ENCODE results near the gene NMRK2. TPM values are rescaled to one million over a fixed set of nuclear protein-coding genes. Genes with fewer than 3 reads are reported as not detected.
"Not testable (repeated sequence)": the region's sequence is repeated elsewhere in the genome, so short reads cannot be mapped to it uniquely, and the experiment has no call there.

Gene NMRK2, protein sequence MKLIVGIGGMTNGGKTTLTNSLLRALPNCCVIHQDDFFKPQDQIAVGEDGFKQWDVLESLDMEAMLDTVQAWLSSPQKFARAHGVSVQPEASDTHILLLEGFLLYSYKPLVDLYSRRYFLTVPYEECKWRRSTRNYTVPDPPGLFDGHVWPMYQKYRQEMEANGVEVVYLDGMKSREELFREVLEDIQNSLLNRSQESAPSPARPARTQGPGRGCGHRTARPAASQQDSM
- not detected in 2 replicates for total RNA-seq

- DNase-seq (ENCODE audit: extremely low read depth, low read depth, low spot score): no peak
Measured at GRCh38 chr19:3932931-3933810, at the start of gene NMRK2. NMRK2 (plus strand) TSS chr19:3933069; CDS start chr19:3933672, 603 bp downstream.

DNA sequence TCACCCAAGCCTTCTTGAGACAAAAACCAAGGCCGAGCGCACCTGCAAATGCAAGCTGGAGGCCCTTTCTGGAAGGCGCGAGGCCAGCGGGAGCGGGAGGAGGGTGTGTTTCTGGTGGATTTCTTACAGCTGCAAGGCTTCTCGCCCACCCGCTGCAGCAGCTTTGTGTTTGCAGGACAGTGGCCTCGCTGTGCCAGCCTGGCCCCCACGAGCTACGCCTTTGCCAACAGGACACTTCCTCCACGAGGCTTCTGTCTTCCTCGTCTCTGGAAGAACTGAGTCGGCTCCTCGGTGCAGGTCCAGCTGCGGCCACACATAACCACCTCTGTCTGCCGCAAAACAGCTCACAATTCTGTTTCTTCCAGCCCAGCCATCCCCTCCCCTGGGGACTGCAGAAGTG is 42.3 kb upstream of the NMRK2 start:
- DNase-seq (ENCODE audit: extremely low read depth, low read depth, low spot score): no peak

DNA sequence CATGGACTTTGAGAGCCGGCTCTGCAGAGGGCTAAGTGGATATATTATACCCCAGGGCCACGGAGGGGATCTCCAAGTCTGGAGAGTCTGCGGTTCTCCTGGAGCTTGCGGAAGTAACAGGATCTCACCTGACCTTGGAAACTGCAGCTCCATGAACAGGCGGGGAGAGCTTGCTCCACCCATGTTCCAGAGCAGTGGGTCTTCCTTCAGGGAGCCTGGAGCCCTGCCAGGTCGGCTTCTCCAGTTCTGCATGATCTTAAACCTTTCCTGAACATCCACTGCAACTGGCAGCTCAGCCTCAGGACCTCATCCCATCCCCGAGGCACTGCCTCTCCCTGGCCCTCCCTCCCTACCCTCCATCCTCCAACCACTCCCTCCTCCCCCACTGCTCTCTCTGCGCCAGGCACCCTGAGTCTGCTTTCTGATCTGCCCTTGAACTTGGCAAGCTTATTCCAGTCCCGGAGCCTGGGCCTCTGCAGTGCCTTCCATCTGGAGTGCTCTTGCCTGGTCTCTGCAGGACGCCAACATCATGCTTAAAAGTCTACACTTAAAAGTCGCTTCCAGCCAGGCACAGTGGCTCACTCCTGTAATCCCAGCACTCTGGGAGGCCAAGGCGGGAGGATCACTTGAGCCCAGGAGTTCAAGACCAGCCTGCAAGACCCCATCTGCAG is 39.2 kb upstream of the NMRK2 start:
- DNase-seq (ENCODE audit: extremely low read depth, low read depth, low spot score): no peak

GRCh38 chr19:3894959-3895358 is 37.9 kb upstream of the NMRK2 start:
- DNase-seq (ENCODE audit: extremely low read depth, low read depth, low spot score): not testable (repeated sequence)

- DNase-seq (ENCODE audit: extremely low read depth, low read depth, low spot score): no peak
Measured at GRCh38 chr19:3895788-3896187, 37.1 kb upstream of the NMRK2 start.

- no peak for DNase-seq (ENCODE audit: extremely low read depth, low read depth, low spot score)
Measured at GRCh38 chr19:3897936-3898335, 34.9 kb upstream of the NMRK2 start.

- DNase-seq (ENCODE audit: extremely low read depth, low read depth, low spot score): no peak
Measured at GRCh38 chr19:3898426-3898825, 34.4 kb upstream of the NMRK2 start.

- DNase-seq (ENCODE audit: extremely low read depth, low read depth, low spot score): no peak
Measured at GRCh38 chr19:3899531-3900294, 33.2 kb upstream of the NMRK2 start.

GRCh38 chr19:3902317-3902973 is 30.4 kb upstream of the NMRK2 start:
- no peak for DNase-seq (ENCODE audit: extremely low read depth, low read depth, low spot score)

- DNase-seq (ENCODE audit: extremely low read depth, low read depth, low spot score): no peak
Measured at GRCh38 chr19:3904233-3904632, 28.6 kb upstream of the NMRK2 start.

GRCh38 chr19:3907626-3908265 is 25.1 kb upstream of the NMRK2 start:
- DNase-seq (ENCODE audit: extremely low read depth, low read depth, low spot score): no peak

DNA sequence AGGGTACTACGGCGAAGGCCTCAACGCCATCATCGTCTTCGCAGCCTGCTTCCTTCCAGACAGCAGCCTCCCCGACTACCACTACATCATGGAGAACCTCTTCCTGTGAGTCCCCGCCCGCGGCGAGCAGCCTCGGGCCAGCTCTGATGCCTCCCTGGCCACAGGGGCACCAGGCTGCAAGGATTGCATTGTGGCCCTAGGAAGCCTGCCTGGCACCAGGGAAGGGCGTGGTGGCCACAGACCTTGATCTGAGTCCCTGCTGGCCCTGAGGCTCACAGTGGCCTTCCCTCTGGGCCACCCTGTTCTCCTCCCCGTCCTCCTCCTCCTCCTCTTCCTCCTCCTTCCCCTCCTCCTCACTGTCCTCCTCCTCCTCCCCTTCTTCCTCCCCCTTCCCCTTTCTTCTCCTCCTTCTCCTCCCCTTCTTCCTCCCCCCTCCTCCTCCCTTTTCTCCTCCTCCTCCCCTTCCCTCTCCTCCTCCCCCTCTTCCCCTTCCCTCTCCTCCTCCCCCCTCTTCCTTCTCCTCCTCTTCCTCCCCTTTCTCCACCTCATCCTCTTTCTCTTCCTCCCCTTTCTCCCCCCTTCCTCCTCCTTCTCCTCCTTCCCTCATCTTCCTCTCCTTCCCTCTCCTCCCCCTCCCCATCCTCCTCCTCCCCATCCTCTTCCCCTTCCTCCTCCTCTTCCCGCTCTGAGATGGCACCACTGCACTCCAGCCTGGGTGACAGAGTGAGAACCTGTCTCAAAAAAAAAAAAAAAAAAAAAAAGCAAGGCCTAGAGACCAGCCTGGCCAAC is 24.4 kb upstream of the NMRK2 start:
- no peak for DNase-seq (ENCODE audit: extremely low read depth, low read depth, low spot score)

DNA sequence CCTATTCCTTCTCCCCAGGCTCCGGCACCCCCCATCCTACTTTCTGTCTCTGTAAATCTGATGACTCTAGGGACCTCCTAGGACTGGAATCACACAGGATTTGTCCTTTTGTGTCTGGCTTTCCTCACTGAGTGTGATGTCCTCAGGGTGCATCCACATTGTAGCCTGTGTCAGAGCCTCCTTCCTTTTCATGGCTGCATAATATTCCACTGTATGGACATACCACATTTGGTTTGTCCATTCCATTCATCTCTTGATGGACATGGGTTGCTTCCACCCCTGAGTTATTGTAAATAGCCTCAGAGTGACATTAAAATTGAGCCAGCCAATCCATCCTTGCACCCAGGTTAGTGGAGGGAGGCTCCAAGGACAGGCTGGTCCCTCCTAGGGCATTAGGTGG is 22.8 kb upstream of the NMRK2 start:
- DNase-seq (ENCODE audit: extremely low read depth, low read depth, low spot score): no peak

DNA sequence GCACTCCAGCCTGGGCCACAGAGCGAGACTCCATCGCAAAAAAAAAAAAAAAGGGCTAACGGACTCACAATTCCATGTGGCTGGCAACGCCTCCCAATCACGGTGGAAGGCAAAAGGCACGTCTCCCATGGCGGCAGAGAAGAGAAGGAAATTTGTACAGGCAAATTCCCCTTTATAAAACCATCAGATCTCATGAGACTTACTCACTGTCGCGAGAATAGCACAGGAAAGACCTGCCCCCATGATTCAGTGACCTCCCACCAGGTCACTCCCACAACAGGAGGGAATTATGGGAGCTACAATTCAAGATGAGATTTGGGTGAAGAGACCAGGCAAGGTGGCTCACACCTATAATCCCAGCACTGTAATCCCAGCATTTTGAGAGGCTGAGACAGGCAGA is 18.7 kb upstream of the NMRK2 start:
- DNase-seq (ENCODE audit: extremely low read depth, low read depth, low spot score): no peak

- DNase-seq (ENCODE audit: extremely low read depth, low read depth, low spot score): no peak
Measured at GRCh38 chr19:3916033-3916432, 16.8 kb upstream of the NMRK2 start.

GRCh38 chr19:3919793-3920192 is 13.1 kb upstream of the NMRK2 start:
- no peak for DNase-seq (ENCODE audit: extremely low read depth, low read depth, low spot score)

DNA sequence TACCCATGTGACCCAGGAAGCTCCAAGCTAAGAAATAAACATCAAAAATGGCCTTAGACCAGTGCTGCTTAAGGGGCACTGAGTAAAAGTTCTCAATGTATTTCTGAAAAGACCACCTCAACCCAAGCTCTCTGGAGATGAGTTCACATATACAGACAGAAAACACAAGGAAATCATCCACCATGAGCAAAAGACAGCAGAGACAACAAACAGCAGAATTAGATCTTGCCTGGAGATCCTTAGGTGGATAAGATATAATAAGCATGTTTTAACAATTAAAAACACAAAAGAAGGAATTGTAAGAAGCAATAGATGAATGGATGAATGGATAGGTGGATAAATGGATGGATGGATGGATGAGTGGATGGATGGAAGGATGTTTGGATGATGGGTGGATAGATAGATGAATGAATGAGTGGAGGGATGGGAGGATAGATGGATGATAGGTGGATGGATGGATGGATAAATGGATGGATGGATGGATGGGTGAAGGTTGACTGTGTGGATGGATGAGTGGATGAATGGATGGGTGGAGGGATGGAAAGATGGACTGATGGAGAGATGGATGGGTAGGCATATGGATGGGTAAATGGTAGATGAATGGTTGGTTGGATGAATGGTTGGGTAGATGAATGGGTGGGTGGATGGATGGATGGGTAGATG is 9.6 kb upstream of the NMRK2 start:
- no peak for DNase-seq (ENCODE audit: extremely low read depth, low read depth, low spot score)

GRCh38 chr19:3923912-3924311 is 9.0 kb upstream of the NMRK2 start:
- DNase-seq (ENCODE audit: extremely low read depth, low read depth, low spot score): no peak

DNA sequence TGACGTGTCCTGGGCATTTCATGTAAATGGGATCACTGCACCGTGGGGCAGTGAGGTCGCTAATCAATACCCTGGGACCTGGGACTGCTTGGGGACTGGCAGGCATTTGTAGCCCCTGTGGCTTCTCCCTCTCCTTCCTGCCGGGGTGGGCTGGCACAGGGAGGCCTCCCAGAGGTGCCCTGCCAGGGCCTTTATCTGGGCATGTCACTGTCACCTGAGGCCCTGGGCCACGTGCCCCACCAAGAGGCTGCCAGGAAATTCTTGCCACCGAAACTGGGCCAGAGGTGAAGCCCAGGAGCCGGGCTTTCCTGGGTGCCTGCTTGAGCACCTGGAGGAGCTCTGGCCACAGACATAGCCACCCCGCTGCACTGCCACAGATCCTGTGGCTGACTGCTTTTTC is 1.8 kb upstream of the NMRK2 start:
- no peak for DNase-seq (ENCODE audit: extremely low read depth, low read depth, low spot score)

Measured in glomerular endothelial cell (primary cell).